GM21367 (cell line): ENCODE data around the gene SERTM1.

Source experiments
- ATAC-seq: cut with Tn5 transposase; IDR thresholded peaks from one replicate; pipeline ENCODE4 v1.9.1; 2021; ENCODE audit not compliant: unreplicated experiment

Gene SERTM1

DNA sequence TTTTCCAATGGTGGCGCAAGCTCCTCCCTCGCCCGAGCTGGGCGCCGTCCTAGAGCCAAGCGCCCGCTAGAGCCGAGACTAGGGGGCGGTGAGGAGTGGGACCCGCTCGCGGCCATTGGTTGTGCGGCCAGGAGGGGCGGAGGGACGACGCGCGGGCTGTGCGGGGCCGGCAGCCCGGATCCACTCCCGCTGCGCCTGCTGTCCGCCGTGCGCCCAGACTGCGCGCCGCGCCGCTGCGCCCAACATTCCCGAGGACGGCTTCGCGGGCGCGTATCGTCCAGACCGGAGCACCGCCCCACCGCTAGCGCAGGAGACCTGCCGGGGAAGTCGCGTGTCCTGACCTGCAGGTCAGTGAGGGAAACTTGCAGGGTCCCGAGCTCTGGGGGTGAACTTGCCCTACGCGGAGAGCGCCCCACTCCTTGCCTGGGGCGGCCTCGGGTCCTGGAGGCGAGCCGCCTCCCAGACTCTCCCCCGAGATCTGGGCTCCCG lies at the start of gene SERTM1:
Gene SERTM1, plus strand, starts transcription at position 183 of the 489 bp plus-strand sequence. CDS start 21,059 bp downstream, outside the sequence.
- ATAC-seq: no peak

DNA sequence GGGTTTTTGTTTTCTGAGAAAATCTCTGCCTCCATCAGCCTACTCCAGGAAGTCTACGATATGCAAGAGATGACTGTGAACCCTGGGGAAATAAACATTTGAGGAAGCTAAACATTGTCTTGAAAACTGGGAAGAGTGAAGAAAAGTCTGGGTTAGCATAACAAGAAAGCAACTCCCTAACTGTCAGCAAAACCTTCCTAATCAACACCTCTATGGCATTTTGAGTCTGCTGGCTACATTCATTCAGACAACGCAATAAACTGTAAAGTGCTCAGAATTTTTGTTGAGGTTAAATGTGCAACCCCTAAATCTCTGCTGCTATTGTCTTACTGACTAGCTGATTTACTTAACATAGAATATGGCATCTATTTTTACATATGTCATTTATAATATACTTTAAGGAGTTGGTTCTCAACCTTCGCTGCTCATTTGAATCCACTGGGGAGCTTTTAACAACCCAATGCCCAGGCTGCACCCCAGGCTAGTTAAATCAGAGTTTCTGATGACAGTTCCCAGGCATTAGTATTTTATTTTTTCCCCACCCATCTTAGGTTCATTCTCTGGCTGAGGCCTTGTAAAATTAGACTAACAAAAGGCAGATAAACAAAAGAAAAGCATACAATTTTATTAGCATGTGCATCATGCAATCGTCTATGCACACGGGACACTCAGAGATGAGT lies 45.3 kb upstream of the SERTM1 start:
- no peak for ATAC-seq

DNA sequence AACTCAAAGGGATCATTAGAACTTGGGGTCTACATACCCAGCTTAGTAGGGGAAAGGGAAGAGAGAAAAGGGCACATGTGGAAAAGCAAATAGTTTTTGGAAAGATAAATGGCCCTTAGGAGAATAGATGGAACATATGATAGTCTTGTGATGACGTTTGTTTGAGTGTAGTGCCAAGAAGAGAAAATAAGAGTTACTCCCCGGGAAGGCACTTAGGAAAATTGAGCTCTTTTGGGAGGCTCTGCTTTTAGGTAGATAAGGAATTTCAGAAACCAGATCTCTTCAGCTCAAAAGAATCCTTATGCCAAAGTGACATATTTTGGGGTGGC lies 44.8 kb upstream of the SERTM1 start:
- ATAC-seq: no peak

DNA sequence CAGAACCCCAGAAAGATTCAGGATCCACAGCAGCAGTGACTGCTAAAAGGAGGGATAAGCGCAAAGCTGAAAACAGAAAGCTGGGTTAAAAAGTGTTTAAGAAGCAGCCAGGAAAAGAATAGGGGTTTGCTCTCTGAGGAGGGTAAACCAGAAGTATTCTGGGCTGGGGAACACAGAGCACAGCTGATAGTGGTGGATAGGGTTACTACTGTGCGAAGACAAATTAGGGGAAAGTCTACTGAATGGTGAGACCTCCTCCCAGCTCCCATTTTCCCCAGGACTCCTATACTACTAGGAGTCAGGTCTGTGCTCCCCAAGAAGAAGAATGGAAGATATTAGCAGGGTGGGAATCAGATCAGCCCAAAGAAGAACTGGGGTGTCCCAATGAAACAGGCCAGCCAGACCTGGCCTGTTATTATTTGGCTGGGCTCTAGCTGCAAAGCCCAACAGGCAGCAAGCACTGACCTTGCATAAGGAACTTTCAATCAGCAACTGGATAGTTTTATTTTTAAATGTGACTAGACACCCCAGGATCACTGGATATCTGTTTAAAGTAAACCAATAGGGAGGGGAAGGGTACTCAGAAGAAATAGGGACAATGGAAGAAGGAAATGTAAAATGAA lies 43.5 kb upstream of the SERTM1 start:
- no peak for ATAC-seq

DNA sequence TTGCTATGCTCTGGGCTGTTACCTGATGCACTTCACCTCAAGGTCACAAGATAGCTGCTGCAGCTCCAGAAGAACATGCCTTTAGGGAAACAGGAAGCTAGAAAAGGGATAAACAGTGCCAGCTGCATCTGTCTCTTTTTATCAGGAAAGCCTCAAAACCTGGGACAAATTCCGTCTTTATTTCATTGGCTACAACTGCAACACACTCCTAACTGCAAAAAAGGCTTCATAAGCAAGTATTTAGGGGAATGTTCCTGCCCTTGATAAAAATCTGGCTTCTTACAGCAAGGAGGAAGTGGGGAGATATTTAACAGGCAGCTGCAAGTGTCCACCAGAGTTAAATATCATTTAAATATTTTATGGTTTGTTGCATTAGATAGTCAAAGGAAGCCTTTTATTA lies 34.2 kb upstream of the SERTM1 start:
- no peak for ATAC-seq

DNA sequence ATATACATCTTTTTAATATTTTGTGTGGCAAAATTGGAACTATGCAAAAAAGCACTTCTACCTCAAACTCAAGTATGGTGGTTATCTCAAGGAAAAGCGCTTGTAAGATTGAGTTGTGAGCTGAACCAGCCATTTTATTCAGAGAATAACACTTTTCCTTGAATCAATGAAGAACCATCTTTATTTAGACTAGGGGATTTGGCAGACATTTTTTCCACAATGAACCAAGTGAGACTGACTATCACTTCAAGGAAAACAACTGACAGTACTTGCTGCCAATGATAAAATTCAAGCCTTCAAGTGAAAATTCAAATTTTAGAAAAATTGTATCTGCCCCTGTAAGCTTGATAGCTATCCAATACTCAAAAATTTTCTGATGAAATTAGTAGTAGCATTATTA lies 23.2 kb upstream of the SERTM1 start:
- ATAC-seq: no peak

DNA sequence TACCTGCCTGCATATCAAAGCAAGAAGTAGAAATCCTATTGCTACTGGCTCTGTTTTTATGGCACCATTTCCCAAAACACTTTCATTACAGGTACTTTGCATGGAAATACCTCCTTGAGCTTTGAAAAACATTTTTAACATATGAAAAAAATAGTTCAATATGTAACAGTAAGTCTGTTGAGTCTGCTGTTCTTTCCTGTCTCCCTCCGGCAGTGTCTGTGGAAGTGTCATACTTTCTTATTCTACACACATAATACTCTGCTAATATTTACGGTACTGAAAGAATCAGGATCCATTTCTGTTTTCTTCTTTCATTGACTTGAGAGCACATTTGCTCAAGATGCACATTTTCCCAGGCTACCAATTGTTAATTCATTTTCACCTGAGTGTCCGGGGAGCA lies 8.2 kb upstream of the SERTM1 start:
- no peak for ATAC-seq

DNA sequence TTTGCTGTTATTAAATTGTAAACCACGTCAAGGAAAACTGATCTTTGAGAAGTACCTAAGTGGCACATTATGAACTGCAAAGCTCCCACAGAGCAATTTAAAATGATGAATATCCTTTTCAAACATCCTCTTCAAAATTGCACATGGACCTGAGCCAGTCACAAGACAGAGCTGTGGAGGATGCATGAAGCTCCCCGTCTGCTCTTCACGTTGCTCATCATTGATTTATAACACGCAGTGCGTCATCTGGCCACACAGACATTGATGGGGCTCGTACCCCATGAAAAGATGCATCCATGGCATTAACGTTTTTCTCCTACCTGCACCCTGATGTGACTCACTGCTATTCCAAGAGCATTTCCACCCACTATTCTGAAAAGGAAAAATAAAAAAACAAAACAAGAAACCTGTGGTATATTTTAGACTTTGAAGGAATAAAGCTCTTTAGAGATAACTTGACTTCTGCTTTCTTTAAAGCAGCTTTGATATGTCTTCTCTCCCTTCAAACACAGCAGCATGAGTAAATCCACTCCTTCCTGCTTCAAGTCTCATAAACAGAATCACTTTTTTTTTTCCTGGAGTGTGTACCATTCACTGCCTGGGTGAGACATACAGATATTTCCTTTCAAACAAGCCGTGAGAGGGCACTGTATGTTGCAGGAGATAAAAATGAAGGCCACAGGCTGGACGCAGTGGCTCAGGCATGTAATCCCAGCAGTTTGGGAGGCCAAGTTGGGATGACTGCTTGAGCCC lies 7.2 kb upstream of the SERTM1 start:
- no peak for ATAC-seq

DNA sequence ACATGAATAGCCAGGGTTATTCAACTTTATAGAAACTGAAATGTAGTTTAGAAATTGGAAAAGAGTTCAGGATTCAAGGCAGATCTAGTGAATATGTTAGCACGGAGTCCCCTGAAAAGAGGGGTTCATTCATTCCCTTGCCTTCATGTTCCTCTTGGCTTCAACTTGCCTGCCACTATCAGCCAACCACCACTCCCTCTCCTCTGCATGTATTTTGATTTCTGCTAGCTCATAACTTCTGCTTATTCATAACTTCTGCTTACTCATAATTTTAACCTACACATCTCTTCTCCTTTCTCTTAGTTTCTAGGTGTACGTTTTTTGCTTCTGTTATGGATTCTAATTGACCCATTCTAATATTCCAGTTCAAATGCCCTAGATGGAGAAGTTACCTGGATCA lies 5.5 kb upstream of the SERTM1 start:
- no peak for ATAC-seq

DNA sequence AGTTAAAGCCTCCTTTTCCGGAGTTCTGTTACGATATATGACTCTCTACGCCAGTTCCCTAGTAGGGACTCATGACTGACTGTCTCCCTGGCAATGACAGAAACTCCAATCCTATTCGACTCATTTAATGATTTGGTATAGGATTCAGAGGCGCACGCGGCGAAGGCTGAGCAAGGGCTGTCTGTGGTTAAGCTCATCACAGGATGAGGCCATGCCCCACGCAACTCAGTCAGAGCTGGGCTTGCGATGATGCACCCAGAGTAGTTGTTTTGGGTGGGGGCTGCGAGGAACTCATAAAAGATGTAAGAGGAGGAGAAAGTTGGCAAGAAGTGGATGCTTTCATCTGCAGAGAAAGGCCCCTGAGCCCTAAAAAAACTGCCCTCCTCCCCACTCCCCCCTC lies 468 bp upstream of the SERTM1 start:
- no peak for ATAC-seq

DNA sequence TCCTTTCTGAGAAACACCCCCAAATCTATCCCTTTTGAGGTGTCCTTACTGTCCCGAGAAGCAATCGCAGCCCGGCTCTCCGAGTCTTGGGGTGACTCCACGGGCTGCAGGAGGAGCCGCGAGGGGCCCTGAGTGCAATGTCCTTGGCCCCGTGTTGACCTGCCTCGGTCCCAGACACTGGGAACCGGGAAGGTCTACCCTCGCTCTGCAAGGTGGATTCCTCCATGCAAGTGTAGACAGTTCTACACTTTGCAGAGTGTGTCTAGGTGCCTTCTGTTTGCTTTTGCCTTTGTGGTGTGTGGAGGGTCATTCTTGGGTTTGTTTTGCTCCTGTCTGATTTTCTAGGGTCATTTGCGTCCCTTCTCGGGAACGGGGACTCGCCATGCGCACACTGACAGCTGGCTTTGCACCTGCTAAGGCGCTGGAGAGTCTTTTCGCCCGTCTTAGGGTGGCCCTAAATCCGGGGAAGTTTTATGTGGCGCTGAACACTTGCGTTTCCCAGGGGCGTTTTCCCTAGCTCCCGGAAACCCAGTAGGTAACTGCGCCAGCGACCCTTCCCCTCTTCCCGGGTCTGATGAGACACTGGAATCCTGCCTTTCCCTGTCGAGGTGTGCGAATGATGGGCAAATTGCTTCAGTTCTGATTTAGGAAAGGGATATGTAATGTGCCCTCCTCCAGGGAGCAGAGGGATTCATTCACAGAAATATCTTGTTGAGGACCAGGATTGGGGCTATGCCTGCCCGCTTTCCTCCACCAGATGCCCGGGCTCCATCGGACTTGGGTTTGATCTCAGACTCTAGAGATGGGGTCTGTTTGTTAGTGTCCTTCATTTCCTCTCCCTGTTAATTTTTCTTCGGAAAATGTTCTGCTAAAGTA lies 755 bp downstream of the SERTM1 start:
- ATAC-seq: no peak

DNA sequence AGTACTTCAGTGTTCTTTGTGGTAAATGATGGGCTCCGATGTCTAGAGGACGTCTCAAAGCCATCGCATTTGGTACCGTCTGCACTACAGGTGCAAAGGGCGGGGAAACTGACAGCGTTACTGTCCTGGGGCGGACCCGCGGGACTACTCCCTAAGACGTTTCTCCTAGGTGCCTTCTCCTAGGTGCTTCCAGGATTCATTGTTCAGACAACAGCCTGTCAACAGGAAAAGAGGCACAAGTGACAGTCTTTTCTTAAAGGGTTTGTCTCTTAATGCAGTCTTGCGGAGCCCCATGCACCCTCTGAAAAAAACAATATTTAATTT lies 1.4 kb downstream of the SERTM1 start:
- no peak for ATAC-seq

DNA sequence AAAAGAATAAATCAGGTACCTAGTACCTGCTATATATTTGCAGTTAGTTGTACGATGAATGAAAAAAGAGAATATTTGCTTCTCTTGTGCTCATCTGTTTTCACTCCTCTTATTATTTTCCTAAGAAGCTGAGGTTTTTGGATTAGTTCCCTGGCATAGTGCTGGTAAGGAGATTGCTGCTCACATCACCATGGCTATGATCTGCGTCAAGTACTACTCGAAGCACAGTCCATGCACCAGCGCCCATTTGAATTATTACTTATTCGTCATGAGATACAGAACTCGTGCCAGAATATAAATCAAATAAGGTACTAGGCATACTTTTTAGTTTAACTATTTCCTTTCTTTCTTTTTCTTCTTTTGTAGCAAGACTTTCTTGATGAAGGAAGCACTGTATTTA lies 7.1 kb downstream of the SERTM1 start:
- ATAC-seq: no peak

DNA sequence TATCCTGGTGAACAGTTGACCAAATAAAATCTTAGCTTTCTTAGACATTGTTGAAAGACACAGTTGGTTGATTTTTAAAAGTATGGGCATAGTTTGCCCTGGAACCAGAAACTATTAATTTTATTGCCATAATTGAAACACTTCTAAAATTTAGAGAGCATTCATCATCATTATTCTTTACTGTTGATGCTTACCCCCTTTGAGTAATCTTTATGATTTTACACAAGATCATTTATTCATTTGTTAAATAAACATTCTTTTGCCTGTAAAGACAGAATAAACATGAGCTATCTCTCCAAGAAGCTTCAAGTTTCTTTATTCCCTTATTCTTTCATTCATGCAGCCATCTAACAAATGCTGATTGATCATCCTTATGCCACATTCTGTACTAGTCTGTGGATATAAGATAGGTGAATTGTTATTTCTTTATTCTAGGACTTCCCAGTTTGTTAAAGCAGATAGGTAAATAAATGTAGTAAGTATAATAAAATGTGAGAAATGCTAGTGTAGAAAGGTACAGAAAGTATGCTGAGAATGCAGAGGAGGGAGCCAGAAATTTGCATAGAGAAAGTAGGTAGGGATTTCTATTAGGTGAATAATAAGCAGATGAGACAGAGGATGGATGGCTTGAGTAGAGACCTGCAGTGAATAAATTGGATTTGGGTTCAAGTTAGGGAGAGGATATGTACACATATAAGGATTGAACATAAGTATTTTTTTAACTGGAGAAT lies 8.2 kb downstream of the SERTM1 start:
- no peak for ATAC-seq

DNA sequence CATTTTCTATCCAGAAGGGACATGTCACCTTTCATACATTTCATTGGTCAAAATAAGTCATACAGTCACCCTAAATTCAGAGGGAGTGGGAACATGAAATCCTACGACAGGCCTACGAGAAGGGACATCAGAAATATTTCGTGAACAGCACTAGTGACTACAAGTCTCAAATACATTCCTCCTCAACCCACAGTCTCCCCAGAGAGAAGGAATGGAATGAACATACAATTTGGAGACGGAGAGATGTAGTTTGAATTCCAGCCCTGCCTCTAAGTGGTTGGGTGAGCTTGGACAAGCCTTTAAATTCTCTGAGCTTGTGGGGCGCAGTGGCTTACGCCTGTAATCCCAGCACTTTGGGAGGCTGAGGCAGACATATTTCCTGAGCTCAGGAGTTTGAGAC lies 9.9 kb downstream of the SERTM1 start:
- ATAC-seq: no peak

DNA sequence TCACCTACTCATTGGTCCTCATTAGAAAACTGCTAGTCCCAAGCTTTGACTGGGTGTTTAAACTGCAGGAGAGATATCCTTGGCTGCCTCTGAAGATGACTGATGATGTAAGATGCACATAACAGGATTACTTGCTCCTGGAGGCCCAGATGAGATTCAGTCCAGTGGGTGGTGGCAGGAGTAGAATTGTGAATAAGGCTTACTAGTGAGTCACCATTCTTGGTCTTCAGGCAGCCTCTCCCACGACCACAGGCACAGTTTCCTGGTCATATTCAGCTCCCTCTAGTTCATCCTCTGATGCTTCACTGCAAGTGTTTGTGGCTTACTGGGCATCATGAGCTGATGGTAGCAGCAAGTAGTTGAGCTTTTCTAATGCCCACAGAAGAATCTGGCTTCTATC lies 12.1 kb downstream of the SERTM1 start:
- no peak for ATAC-seq

DNA sequence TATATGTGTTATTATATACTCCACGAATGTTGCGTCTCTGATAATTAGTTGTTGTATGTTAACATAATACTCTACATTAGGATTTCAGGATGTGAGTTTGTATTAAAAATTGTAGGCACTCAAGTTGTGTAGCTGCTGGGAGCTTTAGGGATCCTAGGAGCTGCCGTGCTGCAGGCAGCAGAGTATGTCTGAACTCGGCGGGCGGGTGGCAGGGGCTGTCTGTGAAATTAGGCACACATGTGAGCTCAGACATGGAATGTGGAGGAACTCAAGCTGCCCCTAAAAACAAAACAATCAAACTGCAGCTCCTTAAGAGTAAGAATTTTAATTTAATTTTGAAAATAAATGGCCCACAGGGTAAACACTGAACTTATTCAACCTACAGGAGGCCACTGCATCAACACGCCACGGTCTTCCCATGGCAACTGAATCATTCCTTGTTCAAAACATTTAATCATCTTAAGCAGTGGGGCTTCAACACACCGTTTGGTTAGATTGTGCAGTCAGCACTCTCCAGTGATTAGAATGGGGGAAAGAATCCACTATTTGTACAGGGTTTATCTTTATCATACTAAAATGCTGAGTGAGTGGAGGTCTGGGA lies 22.7 kb downstream of the SERTM1 start:
- ATAC-seq: no peak

DNA sequence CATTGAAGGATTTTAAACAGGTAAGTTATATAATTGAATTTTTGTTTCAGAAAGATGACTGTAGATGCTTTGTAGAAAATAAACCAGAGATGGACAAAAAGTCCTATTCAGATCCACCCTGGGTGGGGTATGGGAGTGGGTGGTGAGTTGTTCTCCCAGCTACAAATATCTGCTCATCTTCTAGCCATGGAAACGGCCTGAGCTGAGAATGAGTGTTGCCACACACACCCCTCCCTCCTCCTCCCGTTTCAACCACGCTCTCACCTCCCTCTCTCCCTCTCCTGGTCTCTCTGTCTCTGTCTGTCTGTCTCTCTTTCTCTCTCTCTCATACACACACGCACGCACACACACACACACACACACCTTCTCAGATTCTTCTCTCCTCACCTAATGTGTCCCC lies 26.4 kb downstream of the SERTM1 start:
- no peak for ATAC-seq

DNA sequence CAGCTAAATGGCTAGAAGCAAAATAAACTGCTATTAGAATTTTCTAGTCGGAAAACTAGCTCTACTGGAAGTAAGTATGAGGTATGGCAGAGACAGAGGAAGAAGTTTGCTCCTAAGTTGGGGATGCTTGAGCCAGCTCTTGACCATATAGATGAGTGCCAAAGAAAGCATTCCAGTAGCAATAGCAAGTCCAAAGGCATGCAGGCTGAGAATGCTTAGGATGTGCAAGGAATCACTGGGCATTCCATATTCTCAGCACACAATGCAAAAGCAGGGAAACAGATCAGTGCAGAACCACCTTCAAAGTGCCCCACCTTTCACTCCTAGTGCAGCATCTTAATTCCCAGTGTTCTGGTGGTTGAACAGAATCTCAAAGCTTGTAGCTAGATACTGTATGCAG lies 32.9 kb downstream of the SERTM1 start:
- no peak for ATAC-seq

DNA sequence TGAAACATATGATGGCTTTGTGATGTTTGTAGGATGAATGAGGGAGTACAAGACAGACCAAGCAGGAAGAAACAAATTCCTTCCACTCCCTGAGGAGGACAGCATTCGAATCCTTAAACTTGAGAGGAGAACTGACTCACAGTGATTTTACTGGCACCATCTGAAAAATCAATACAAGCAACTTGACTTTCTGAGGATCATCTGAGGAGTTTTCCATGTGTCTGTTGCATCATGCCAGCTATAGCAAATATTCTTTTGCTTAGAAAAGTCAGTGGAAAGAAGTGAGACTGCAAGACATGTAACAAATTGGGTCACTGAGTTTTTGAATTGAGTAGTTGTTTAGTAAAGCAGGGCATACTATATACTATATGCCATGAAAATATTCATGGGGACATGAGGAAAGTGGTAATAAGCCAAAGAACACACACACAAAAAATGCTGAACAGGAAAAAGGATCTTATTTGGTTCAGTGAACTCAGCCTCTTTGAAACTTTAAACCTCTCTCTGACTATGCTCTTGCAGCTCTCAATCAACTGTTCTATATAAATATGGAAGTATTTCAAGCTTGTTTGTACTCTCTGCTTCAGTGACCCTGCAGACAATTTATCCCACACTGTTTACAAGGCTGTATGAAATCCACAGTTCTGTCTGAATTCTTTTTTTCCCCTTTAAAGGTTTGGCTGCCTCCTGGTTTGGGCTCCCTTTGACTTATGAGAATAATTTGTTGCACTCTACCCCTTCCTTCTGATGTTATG lies 35.5 kb downstream of the SERTM1 start:
- no peak for ATAC-seq
